HEK293 (cell line): ENCODE results near the gene EIF4EBP3.

Experiments used
- CTCF ChIA-PET: fragments of 350-600 bp; formaldehyde crosslinking; extraction: SDS; loops from one replicate; lab custom pipeline; 2021; ENCODE audit warnings: antibody characterized with exemption; lab: Yijun Ruan, JAX
- POLR2A ChIA-PET: fragments of 300-600 bp; formaldehyde crosslinking; extraction: SDS; loops from one replicate; lab custom pipeline; 2020; ENCODE audit warnings: antibody characterized with exemption, inconsistent platforms; lab: Yijun Ruan, JAX
- H3K27ac ChIP-seq: fragments of 200-500 bp; sonication (Bioruptor generic); 2 replicates; pipeline ENCODE4 v1.5.1; 2014; ENCODE audit warnings: low read depth, low read length, control low read depth, inconsistent platforms; ENCODE audit errors: extremely low read depth
- H3K36me3 ChIP-seq, 2 experiments: fragments of 200-500 bp in 1 of 2; sonication (Bioruptor generic) in 1 of 2; 1 replicate in 1 of 2; 2 replicates in 1 of 2; pipeline ENCODE4 v1.5.1; 2014 to 2017; ENCODE audit warnings: inconsistent platforms in 2 of 2, low read length in 2 of 2; ENCODE audit not compliant: control insufficient read depth in 2 of 2, insufficient read depth in 1 of 2
- H3K4me1 ChIP-seq: fragments of 200-500 bp; sonication (Bioruptor generic); 2 replicates; pipeline ENCODE4 v1.5.1; 2014; ENCODE audit warnings: mild to moderate bottlenecking, low read length, inconsistent platforms; ENCODE audit not compliant: control insufficient read depth, insufficient read depth
- H3K4me3 ChIP-seq: 2 replicates; pipeline ENCODE4 v1.5.1; 2011; ENCODE audit warnings: low read depth, mild to moderate bottlenecking, control low read depth, low read length, moderate library complexity
- H3K9me3 ChIP-seq: fragments of 200-500 bp; sonication (Bioruptor generic); 2 replicates; pipeline ENCODE4 v1.5.1; 2014; ENCODE audit warnings: low read depth, low read length, inconsistent platforms; ENCODE audit not compliant: control insufficient read depth, insufficient read depth
- KLF1 ChIP-seq: fragments of 450-650 bp; formaldehyde crosslinking; IDR thresholded peaks from 2 replicates; pipeline ENCODE4 v1.5.1; 2016; ENCODE audit warnings: missing biosample characterization, missing genetic modification characterization
- KLF7 ChIP-seq: fragments of 450-650 bp; formaldehyde crosslinking; IDR thresholded peaks from 2 replicates; pipeline ENCODE4 v1.5.1; 2016; ENCODE audit warnings: missing biosample characterization, missing genetic modification characterization, borderline replicate concordance
- OVOL3 ChIP-seq: fragments of 450-650 bp; formaldehyde crosslinking; IDR thresholded peaks from 2 replicates; pipeline ENCODE4 v1.5.1; 2016; ENCODE audit warnings: missing biosample characterization, missing genetic modification characterization
- SCRT2 ChIP-seq: fragments of 450-650 bp; formaldehyde crosslinking; IDR thresholded peaks from 2 replicates; pipeline ENCODE4 v1.5.1; 2016; ENCODE audit warnings: missing biosample characterization, missing genetic modification characterization
- SP2 ChIP-seq: fragments of 450-650 bp; formaldehyde crosslinking; IDR thresholded peaks from 2 replicates; pipeline ENCODE4 v1.5.1; 2016; ENCODE audit warnings: missing biosample characterization, missing genetic modification characterization
- YY1 ChIP-seq: fragments of 450-650 bp; formaldehyde crosslinking; IDR thresholded peaks from 2 replicates; pipeline ENCODE4 v1.5.1; 2018; ENCODE audit warnings: missing biosample characterization, missing genetic modification characterization
- ZEB2 ChIP-seq: fragments of 450-650 bp; formaldehyde crosslinking; IDR thresholded peaks from 2 replicates; pipeline ENCODE4 v1.5.1; 2016; ENCODE audit warnings: missing biosample characterization, missing genetic modification characterization
- ZFP69B ChIP-seq: fragments of 450-650 bp; formaldehyde crosslinking; IDR thresholded peaks from 2 replicates; pipeline ENCODE4 v1.5.1; 2016; ENCODE audit warnings: missing biosample characterization, missing genetic modification characterization
- ZNF121 ChIP-seq: fragments of 450-650 bp; formaldehyde crosslinking; IDR thresholded peaks from 2 replicates; pipeline ENCODE4 v1.5.1; 2016; ENCODE audit warnings: missing biosample characterization, missing genetic modification characterization
- ZNF133 ChIP-seq: fragments of 450-650 bp; formaldehyde crosslinking; IDR thresholded peaks from 2 replicates; pipeline ENCODE4 v1.5.1; 2016; ENCODE audit warnings: missing biosample characterization, missing genetic modification characterization
- ZNF155 ChIP-seq: fragments of 450-650 bp; formaldehyde crosslinking; IDR thresholded peaks from 2 replicates; pipeline ENCODE4 v1.5.1; 2016; ENCODE audit warnings: missing biosample characterization, missing genetic modification characterization
- ZNF202 ChIP-seq: fragments of 450-650 bp; formaldehyde crosslinking; IDR thresholded peaks from 2 replicates; pipeline ENCODE4 v1.5.1; 2016; ENCODE audit warnings: missing biosample characterization, missing genetic modification characterization, borderline replicate concordance
- ZNF239 ChIP-seq: fragments of 450-650 bp; formaldehyde crosslinking; IDR thresholded peaks from 2 replicates; pipeline ENCODE4 v1.5.1; 2016; ENCODE audit warnings: missing biosample characterization, missing genetic modification characterization
- ZNF311 ChIP-seq: fragments of 450-650 bp; formaldehyde crosslinking; IDR thresholded peaks from 2 replicates; pipeline ENCODE4 v1.5.1; 2017; ENCODE audit warnings: missing biosample characterization, missing genetic modification characterization, borderline replicate concordance
- ZNF394 ChIP-seq: fragments of 450-650 bp; formaldehyde crosslinking; IDR thresholded peaks from 2 replicates; pipeline ENCODE4 v1.5.1; 2016; ENCODE audit warnings: missing biosample characterization, missing genetic modification characterization, mild to moderate bottlenecking, moderate library complexity, borderline replicate concordance
- ZNF416 ChIP-seq: fragments of 450-650 bp; formaldehyde crosslinking; IDR thresholded peaks from 2 replicates; pipeline ENCODE4 v1.5.1; 2016; ENCODE audit warnings: missing biosample characterization, missing genetic modification characterization
- ZNF426 ChIP-seq: fragments of 450-650 bp; formaldehyde crosslinking; IDR thresholded peaks from 2 replicates; pipeline ENCODE4 v1.5.1; 2017; ENCODE audit warnings: missing biosample characterization, missing genetic modification characterization, mild to moderate bottlenecking, inconsistent platforms, moderate library complexity
- ZNF558 ChIP-seq: fragments of 450-650 bp; formaldehyde crosslinking; IDR thresholded peaks from 2 replicates; pipeline ENCODE4 v1.5.1; 2016; ENCODE audit warnings: missing biosample characterization, missing genetic modification characterization
- ZNF621 ChIP-seq: fragments of 450-650 bp; formaldehyde crosslinking; IDR thresholded peaks from 2 replicates; pipeline ENCODE4 v1.5.1; 2017; ENCODE audit warnings: missing biosample characterization, missing genetic modification characterization
- ZNF660 ChIP-seq: fragments of 450-650 bp; IDR thresholded peaks from 2 replicates; pipeline ENCODE4 v1.5.1; 2018; ENCODE audit warnings: missing biosample characterization, mild to moderate bottlenecking, missing genetic modification characterization
- ZNF777 ChIP-seq: fragments of 450-650 bp; formaldehyde crosslinking; IDR thresholded peaks from 2 replicates; pipeline ENCODE4 v1.5.1; 2017; ENCODE audit warnings: missing biosample characterization, missing genetic modification characterization, borderline replicate concordance
- TF ChIP-seq, protein P1 (sequence below): sonication (generic); formaldehyde crosslinking; IDR thresholded peaks from 2 replicates; pipeline ENCODE4 v1.8.1; 2022; ENCODE audit warnings: mild to moderate bottlenecking, moderate library complexity, missing genetic modification reagents
- TF ChIP-seq, protein P2 (sequence below): fragments of 450-650 bp; formaldehyde crosslinking; IDR thresholded peaks from 2 replicates; pipeline ENCODE4 v1.5.1; 2016; ENCODE audit warnings: missing biosample characterization, missing genetic modification characterization
- TF ChIP-seq, protein P3 (sequence below): fragments of 450-650 bp; formaldehyde crosslinking; IDR thresholded peaks from 2 replicates; pipeline ENCODE4 v1.5.1; 2016; ENCODE audit warnings: missing biosample characterization, missing genetic modification characterization
- TF ChIP-seq, protein P4 (sequence below): fragments of 450-650 bp; formaldehyde crosslinking; IDR thresholded peaks from 2 replicates; pipeline ENCODE4 v1.5.1; 2016; ENCODE audit warnings: missing biosample characterization, missing genetic modification characterization, borderline replicate concordance
- TF ChIP-seq, protein P5 (sequence below): IDR thresholded peaks from 2 replicates; pipeline ENCODE4 v1.6.1; 2011; ENCODE audit warnings: mild to moderate bottlenecking, low read depth, low read length, borderline replicate concordance

EIF4EBP3 gene

DNA sequence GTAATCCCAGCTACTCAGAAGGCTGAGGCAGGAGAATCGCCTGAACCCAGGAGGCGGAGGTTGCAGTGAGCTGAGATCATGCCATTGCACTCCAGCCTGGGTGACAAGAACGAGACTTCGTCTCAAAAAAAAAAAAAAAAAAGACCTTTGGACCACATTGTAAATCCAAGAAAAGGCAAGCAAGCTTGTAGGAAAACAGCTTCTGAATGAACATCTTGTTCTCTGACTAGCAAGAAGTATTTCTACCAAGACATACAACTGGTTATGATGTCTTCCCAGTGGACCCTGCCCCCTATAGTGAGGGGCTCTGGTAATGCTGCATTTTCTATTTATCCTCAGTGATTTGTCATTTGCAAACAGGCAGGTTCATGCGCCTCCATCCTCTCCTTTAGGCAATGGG lies 4.5 kb upstream of the EIF4EBP3 start:
- TF ChIP-seq ZNF202 (tag by site-specific recombination): no peak
- TF ChIP-seq ZNF239 (tag by site-specific recombination): no peak
- no peak for TF ChIP-seq ZNF558
- TF ChIP-seq SP2 (tag by site-specific recombination): no peak
- no peak for TF ChIP-seq ZNF660 (tag by site-specific recombination)
- TF ChIP-seq SCRT2 (tag by site-specific recombination): no peak
- no peak for TF ChIP-seq ZNF426
- TF ChIP-seq ZEB2 (tag by site-specific recombination): no peak
- TF ChIP-seq, protein P1, sequence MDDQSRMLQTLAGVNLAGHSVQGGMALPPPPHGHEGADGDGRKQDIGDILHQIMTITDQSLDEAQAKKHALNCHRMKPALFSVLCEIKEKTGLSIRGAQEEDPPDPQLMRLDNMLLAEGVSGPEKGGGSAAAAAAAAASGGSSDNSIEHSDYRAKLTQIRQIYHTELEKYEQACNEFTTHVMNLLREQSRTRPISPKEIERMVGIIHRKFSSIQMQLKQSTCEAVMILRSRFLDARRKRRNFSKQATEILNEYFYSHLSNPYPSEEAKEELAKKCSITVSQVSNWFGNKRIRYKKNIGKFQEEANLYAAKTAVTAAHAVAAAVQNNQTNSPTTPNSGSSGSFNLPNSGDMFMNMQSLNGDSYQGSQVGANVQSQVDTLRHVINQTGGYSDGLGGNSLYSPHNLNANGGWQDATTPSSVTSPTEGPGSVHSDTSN (CRISPR knock-in tag): no peak
- no peak for TF ChIP-seq ZFP69B (tag by site-specific recombination)
- TF ChIP-seq, protein P2, sequence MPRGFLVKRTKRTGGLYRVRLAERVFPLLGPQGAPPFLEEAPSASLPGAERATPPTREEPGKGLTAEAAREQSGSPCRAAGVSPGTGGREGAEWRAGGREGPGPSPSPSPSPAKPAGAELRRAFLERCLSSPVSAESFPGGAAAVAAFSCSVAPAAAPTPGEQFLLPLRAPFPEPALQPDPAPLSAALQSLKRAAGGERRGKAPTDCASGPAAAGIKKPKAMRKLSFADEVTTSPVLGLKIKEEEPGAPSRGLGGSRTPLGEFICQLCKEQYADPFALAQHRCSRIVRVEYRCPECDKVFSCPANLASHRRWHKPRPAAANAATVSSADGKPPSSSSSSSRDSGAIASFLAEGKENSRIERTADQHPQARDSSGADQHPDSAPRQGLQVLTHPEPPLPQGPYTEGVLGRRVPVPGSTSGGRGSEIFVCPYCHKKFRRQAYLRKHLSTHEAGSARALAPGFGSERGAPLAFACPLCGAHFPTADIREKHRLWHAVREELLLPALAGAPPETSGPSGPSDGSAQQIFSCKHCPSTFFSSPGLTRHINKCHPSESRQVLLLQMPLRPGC (tag by site-specific recombination): no peak
- TF ChIP-seq ZNF133: no peak
- no peak for TF ChIP-seq ZNF777 (tag by site-specific recombination)
- TF ChIP-seq YY1: no peak
- TF ChIP-seq KLF1 (tag by site-specific recombination): no peak
- no peak for TF ChIP-seq OVOL3 (tag by site-specific recombination)
- no peak for TF ChIP-seq ZNF311 (tag by site-specific recombination)
- H3K4me3 ChIP-seq: no peak overlapping the region
- H3K4me1 ChIP-seq: no peaks in the 10 kb centered on the region
- no peak overlapping the region for H3K27ac ChIP-seq
- no peaks in the 10 kb centered on the region for H3K9me3 ChIP-seq
- ChIA-PET CTCF (no interaction called here), POLR2A (no interaction called here)
- H3K36me3 ChIP-seq: peaks cover 34 to 70% of the 10 kb centered on the region in 2 experiments

DNA sequence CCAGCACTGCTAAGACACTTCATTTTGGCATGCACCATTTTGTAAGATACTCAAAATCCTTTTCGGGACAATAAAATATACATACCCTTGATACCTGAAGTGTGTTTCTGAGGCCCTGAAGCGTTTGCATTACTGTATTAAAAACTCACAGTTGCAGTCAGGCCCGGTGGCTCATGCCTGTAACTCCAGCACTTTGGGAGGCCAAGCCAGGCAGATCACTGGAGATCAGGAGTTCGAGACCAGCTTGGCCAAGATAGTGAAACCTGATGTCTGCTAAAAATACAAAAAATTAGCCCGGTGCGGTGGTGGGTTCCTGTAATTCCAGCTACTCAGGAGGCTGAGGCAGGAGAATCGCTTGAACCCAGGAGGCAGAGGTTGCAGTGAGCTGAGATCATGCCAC lies 2.5 kb upstream of the EIF4EBP3 start:
- peaks cover 24 to 71% of the 10 kb centered on the region in 2 experiments for H3K36me3 ChIP-seq
- POLR2A ChIA-PET: no interaction called here

DNA sequence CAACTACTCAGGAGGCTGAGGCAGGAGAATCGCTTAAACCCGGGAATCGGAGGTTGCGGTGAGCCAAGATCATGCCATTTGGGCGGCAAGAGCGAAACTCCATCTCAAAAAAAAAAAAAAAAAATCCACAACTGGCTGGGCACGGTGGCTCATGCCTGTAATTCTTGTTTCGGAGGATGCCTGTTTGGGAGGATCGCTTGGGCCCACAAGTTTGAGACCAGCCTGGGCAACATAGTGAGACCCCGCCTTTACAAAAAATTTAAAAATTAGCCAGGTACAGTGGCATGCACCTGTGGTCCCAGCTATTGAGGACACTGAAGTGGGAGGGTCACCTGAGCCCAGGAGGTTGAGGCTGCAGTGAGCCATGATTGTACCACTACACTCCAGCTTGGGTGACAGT lies 1.9 kb upstream of the EIF4EBP3 start:
- H3K4me1 ChIP-seq: no peaks in the 10 kb centered on the region
- POLR2A ChIA-PET: interaction anchor here (0.7 kb wide), 1 partner anchor 44 kb away, joined by 5 read pairs; no protein-coding TSS in a partner anchor
- no peaks in the 10 kb centered on the region for H3K9me3 ChIP-seq
- no peak overlapping the region for H3K27ac ChIP-seq
- peaks cover 18 to 71% of the 10 kb centered on the region in 2 experiments for H3K36me3 ChIP-seq
- CTCF ChIA-PET: interaction anchor here (0.6 kb wide), 2 partner anchors 311 to 473 kb away, joined by 4 to 5 read pairs; no protein-coding TSS in a partner anchor
- no peak overlapping the region for H3K4me3 ChIP-seq
- peak; percentile 84 for TF ChIP-seq ZNF121 (tag by site-specific recombination)
- TF ChIP-seq ZNF621 (tag by site-specific recombination): no peak
- TF ChIP-seq, protein P3, sequence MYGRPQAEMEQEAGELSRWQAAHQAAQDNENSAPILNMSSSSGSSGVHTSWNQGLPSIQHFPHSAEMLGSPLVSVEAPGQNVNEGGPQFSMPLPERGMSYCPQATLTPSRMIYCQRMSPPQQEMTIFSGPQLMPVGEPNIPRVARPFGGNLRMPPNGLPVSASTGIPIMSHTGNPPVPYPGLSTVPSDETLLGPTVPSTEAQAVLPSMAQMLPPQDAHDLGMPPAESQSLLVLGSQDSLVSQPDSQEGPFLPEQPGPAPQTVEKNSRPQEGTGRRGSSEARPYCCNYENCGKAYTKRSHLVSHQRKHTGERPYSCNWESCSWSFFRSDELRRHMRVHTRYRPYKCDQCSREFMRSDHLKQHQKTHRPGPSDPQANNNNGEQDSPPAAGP (tag by site-specific recombination): no peak
- TF ChIP-seq KLF7: no peak
- TF ChIP-seq ZNF416 (tag by site-specific recombination): no peak
- TF ChIP-seq ZNF777 (tag by site-specific recombination): no peak
- TF ChIP-seq, protein P4, sequence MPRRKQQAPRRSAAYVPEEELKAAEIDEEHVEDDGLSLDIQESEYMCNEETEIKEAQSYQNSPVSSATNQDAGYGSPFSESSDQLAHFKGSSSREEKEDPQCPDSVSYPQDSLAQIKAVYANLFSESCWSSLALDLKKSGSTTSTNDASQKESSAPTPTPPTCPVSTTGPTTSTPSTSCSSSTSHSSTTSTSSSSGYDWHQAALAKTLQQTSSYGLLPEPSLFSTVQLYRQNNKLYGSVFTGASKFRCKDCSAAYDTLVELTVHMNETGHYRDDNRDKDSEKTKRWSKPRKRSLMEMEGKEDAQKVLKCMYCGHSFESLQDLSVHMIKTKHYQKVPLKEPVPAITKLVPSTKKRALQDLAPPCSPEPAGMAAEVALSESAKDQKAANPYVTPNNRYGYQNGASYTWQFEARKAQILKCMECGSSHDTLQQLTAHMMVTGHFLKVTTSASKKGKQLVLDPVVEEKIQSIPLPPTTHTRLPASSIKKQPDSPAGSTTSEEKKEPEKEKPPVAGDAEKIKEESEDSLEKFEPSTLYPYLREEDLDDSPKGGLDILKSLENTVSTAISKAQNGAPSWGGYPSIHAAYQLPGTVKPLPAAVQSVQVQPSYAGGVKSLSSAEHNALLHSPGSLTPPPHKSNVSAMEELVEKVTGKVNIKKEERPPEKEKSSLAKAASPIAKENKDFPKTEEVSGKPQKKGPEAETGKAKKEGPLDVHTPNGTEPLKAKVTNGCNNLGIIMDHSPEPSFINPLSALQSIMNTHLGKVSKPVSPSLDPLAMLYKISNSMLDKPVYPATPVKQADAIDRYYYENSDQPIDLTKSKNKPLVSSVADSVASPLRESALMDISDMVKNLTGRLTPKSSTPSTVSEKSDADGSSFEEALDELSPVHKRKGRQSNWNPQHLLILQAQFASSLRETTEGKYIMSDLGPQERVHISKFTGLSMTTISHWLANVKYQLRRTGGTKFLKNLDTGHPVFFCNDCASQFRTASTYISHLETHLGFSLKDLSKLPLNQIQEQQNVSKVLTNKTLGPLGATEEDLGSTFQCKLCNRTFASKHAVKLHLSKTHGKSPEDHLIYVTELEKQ (tag by site-specific recombination): no peak

More for the DNA sequence above, 2.5 kb upstream of the EIF4EBP3 start:
- no peaks in the 10 kb centered on the region for H3K9me3 ChIP-seq
- CTCF ChIA-PET: no interaction called here
- H3K27ac ChIP-seq: no peak overlapping the region
- TF ChIP-seq, protein P5, sequence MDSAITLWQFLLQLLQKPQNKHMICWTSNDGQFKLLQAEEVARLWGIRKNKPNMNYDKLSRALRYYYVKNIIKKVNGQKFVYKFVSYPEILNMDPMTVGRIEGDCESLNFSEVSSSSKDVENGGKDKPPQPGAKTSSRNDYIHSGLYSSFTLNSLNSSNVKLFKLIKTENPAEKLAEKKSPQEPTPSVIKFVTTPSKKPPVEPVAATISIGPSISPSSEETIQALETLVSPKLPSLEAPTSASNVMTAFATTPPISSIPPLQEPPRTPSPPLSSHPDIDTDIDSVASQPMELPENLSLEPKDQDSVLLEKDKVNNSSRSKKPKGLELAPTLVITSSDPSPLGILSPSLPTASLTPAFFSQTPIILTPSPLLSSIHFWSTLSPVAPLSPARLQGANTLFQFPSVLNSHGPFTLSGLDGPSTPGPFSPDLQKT: no peak
- TF ChIP-seq ZNF394: no peak
- TF ChIP-seq ZNF155: no peak
- no peak for TF ChIP-seq YY1
- H3K4me3 ChIP-seq: no peak overlapping the region
- H3K4me1 ChIP-seq: no peaks in the 10 kb centered on the region
